Measurements from ENCODE around the gene PLA2G2A. TPM values are rescaled to one million over a fixed set of nuclear protein-coding genes. Genes with fewer than 3 reads are reported as not detected.
"Not testable (repeated sequence)": the region's sequence is repeated elsewhere in the genome, so short reads cannot be mapped to it uniquely, and the experiment has no call there.

Gene PLA2G2A
- total RNA-seq, 3 donors from 2014 or later, result 0.24 TPM; not detected in 2

- not testable (repeated sequence) for DNase-seq; H3K4me3 Mint-ChIP-seq; H3K36me3 Mint-ChIP-seq (ENCODE audit: insufficient read depth); H3K27me3 Mint-ChIP-seq (ENCODE audit: low read depth); ATAC-seq; H3K4me1 Mint-ChIP-seq (ENCODE audit: low read depth); H3K9me3 Mint-ChIP-seq
Measured at GRCh38 chr1:19927130-19927421, 52.3 kb downstream of the PLA2G2A start.

- Mint-ChIP-seq H3K9me3 (peaks cover 4% of the 10 kb centered on the region), H3K36me3 (ENCODE audit: insufficient read depth) (no peaks in the 10 kb centered on the region), H3K4me1 (ENCODE audit: low read depth) (no peaks in the 10 kb centered on the region), H3K4me3 (no peak overlapping the region), H3K27me3 (ENCODE audit: low read depth) (peaks cover 3% of the 10 kb centered on the region)
- ATAC-seq, result no peak
- DNase-seq, result no peak
Measured at GRCh38 chr1:19926296-19927129, 52.9 kb downstream of the PLA2G2A start.

Other genes with a start within 250 kb of the PLA2G2A start
- gene TMCO4, start 179.7 kb downstream of the PLA2G2A start, total RNA-seq, result 10 to 100 TPM; 10.4 to 16.1 (median 13.2) TPM
- gene RNF186, start 164.3 kb downstream of the PLA2G2A start, total RNA-seq, result not detected
- gene OTUD3, start 97.2 kb downstream of the PLA2G2A start, total RNA-seq, result 1 to 10 TPM; 6.1 to 8.2 (median 7.2) TPM
- not detected for gene PLA2G2E, start 56.0 kb downstream of the PLA2G2A start, total RNA-seq
- gene PLA2G5, start 90.6 kb upstream of the PLA2G2A start, total RNA-seq, result not detected
- gene PLA2G2D, start 139.9 kb upstream of the PLA2G2A start, total RNA-seq, result not detected
- not detected for gene PLA2G2F, start 159.7 kb upstream of the PLA2G2A start, total RNA-seq
- under 1 TPM; 0.18 to 0.50 (median 0.33) TPM for gene UBXN10, start 206.5 kb upstream of the PLA2G2A start, total RNA-seq
- gene PLA2G2C, start 206.9 kb upstream of the PLA2G2A start, total RNA-seq, result not detected